Measurements from ENCODE around the gene C19orf73.
"Not testable (repeated sequence)": the region's sequence is repeated elsewhere in the genome, so short reads cannot be mapped to it uniquely, and the experiment has no call there.

C19orf73 gene

DNA sequence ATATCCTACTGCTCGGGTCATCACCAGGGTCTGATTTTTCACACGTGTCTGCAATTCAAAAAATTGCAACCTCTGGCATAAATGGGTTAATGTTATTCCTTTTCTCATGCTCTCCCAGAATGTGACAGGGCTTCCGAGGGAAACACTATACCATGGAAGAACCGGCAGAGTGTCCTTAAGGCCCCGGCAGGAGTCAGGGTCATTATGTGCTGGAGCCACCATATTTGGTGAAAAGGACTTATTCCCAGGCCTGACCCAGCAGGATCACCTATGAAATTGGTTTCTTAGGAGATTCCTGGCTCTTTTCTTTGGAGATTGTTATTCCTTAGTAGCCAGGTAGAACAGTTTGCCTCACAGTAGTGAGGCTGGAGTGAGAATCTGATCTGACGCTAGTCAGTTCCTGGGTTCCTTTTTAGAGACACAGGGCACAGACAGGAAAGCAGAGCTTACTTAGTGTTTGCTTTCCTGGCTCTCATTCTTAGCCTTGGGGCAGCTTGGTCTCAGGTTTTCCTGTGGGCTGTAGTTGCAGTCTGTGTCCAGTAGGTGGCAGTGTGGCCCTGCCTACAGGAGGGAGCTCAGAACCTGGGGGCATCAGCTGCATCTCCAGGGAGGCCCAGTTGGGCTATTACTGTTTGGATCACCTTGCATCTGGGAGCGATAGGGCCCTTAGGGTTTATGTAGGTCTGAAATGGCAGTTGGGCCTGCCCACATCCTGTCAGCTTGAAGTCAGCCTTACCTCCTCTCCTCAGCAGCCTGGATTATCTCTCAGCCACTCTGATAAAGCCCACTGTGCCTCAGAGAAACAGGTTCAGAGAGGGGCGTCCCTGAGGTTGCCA is 21.3 kb downstream of the C19orf73 start:
- DNase-seq: no peak

DNA sequence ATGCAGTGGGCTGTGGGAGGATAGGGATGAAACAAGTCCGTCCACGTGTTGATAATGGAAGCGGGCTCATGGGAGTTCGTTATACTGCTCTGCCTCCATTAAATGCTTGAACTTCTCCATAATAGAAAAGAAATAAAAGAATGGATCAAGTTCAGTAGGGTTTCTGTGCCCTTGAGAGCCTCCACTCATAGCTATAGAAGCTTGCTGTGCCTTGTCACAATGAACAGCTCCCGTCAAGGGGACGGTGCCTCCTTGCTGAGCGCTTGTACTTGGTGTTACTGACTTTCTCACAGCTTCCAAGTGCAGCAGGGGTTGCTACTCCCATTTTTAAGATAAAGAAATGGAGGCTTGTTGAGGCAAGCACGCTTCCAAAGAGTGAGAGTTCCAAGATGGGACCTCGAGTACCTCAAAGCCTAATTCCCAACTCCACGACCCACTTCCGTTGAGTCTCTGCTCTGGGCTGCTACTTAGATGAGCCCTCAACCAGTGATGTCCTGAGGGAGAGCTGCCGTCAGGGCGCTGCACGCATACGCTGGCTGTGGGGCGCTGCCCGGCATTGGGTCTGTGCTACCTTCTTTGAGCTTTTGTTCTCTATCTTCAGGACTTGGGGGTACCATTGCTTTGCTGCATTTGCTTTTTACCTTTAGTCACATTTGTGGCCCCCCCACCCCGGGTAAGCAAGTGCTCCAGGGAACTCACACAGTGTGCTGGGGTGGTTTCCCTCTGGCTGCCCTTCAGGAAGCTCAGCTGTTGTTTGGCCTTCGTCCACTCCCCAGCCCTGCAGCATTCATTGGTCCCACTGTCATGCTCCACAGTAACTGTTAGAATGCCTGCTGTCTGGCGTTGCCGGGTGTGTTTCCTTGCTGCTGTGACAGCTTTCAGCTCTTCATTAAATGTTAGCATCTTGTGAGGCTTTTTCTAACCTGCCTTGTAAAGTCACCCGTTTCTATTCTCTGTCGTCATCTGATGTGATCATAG is 24.1 kb downstream of the C19orf73 start:
- DNase-seq: no peak

GRCh38 chr19:49092686-49093085 is 26.3 kb downstream of the C19orf73 start:
- DNase-seq: no peak

DNA sequence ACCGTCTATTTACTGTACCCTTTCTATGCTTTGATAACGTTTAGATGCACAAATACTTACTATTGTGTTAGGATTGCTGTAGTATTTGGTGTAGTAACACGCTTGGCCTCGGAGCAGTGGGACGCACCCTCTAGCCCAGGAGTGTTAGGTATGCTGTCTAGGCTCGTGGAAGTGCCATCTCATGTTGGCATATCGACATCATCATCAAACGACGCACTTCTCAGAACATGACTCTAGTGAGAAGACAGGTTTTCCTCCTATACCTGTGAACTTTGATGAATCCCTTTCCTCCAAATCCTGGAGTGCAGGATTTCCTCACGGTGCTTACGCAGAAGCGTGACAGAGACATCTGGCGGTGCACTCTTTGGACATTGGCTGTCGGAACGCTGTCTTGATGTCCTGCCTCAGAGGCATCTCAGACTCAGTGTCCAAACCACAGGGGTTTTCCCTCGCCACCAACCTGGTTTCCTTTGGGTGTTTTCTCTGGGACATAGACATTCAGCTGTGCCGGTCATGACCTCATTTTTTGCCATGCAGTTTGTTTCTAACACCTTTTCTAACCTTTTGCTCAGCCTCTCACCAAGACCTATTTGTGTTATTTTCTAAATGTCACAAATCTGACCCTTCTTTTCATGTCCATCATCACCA is 27.4 kb downstream of the C19orf73 start:
- DNase-seq: no peak

DNA sequence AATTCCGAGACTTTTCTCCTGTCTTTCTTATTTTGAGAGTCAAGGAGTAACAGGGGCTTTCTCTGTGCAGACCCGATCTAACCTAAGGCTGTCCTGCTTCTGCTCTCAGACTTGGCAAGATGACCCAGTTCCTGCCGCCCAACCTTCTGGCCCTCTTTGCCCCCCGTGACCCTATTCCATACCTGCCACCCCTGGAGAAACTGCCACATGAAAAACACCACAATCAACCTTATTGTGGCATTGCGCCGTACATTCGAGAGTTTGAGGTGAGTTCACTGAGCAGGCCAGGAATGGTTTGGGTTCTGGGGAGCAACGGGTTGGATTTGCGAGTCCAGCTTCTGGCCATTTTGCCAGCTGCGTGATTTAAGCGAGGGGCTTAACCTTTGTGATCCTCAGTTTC is 32.6 kb downstream of the C19orf73 start:
- no peak for DNase-seq

DNA sequence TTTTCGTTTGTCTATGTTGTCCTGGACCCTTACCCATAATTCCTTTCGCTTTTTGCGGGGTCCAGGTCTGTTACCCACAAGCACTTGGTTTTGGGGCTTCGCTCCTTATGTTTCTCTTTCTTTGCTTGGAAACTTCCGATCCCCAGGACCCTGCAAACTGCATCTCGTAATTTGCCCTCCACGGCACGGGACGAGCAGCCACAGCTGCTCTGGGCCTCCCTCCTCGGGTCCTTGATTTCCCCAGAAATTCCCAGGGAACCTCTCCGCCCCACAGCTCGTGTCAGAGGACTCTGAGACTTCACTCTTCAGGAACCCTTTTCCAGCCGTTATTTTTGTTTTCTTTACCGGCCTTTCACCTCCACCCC is 33.1 kb downstream of the C19orf73 start:
- no peak for DNase-seq

DNA sequence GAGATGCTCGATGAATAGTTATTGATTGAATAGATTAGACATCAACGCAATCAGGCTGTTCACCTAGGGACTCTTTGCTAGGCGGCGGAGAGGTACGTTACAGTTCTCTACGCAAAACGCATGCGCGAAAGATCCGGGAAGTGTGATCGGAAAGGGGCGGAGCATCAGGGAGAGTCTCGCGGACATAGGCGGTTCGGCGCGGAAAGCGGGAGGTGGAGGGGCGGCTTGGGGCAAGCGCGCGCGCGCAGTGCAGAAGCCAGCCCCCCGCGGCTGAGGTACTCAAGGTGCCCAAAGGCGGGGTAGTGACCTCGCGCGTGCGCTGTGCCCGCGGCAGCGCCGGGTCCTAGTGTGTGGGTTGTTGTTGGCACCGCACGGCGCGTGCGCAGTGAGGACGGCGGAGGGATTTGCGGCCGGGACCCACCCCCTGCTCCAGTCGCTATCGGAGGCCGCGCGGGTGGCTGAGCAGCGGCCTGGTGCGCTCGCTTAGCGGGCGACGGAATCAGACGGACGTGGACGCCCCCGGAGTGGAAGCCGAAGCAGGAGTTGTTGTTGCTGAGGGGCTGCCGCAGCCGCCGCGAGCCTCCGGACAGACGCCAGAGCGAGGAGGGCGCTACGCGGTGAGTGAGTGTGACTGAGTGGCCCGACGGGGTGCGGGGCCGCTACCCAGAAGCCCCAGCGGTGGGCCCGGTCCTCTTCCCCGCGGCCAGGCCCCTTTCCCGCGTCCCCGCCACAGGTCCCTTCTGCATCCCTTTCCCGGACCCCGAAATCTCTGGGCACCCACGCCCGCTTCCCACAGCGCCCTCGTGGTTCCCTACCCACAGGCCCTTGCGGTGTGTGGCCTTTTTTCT is 33.7 kb downstream of the C19orf73 start, which contains the start of gene SNRNP70:
TSS of gene SNRNP70 (plus strand) at position 432 of the 848 bp plus-strand sequence. CDS start 964 bp downstream, outside the sequence.
- peak; percentile 80 for DNase-seq

DNA sequence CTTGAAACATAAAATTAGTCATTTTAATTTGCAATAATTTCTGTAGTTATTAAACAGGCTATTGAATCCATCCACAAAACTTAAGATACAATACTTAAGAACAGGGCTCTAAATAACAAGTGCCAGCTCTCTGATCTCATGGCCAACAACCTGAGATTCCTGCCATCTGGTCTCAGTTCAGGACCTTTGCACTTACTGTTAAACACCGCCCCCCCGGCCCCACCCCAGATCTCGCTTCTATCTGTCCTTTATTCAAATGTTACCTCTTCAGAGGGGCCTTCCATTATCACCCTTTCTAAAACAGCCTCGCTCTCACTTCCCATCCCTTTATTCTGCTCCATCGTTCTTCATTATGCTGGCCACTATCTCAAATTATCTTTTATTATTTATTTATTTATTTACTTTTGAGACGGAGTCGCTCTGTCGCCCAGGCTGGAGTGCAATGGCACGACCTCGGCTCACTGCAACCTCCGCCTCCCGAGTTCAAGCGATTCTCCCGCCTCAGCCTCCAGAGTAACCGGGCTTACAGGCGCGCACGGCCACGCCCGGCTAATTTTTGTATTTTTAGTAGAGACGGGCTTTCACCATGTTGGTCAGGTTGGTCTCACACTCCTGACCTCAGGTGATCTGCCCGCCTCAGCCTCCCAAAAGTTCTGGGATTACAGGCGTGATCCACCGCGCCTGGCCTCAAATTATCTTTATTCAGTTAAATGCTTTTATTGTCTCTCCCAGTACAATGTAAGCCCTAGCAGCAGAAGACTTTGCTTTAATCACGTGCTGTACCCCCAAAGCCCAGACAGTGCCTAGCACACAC is 34.5 kb downstream of the C19orf73 start:
- DNase-seq: no peak

DNA sequence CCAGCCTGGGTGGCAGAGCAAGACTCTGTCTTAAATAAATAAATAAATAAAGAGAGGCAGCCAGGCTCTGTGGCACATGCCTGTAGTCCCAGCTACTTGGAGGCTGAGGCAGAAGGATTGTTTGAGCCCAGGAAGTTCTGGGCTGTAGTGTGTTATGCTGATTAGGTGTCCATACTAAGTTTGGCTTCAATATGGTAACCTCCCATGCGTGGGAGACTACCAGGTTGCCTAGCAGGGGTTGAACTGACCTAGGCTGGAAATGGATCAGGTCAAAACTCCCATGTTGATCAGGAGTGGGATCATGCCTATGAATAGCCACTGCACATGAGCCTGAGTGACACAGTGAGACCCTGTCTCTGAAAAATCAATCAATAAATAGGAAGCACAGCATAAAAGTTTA is 37.7 kb downstream of the C19orf73 start:
- DNase-seq: no peak

DNA sequence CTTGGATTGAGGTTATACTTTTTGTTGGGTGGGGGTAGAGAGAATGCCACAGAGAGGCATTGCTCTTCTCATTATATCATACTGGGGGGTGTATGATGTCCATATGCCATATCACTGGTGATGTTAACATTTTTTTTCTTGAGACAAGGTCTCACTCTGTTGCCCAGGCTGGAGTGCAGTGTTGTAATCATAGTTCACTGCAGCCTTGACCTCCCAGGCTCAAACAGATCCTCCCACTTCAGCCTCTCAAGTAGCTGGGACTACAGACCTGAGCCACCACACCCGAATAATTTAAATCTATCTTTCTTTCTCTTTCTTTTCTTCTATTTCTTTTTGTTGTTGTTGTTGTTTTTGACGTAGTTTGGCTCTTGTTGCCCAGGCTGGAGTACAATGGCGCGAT is 38.6 kb downstream of the C19orf73 start:
- DNase-seq: no peak

DNA sequence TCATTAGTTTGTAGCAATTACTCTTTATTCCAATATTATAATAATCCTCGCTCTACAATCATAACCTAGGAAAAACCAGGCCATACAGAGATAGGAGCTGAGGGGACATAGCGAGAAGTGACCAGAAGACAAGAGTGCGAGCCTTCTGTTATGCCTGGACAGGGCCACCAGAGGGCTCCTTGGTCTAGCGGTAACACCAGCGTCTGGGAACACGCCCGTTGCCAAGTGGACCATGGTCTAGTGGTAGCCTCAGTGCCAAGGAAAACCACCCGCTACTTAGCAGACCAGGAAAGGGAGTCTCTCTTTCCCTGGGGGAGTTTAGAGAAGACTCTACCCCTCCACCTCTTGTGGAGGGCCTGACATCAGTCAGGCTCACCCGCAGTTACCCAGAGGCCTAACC is 44.1 kb downstream of the C19orf73 start:
- not testable (repeated sequence) for DNase-seq

DNA sequence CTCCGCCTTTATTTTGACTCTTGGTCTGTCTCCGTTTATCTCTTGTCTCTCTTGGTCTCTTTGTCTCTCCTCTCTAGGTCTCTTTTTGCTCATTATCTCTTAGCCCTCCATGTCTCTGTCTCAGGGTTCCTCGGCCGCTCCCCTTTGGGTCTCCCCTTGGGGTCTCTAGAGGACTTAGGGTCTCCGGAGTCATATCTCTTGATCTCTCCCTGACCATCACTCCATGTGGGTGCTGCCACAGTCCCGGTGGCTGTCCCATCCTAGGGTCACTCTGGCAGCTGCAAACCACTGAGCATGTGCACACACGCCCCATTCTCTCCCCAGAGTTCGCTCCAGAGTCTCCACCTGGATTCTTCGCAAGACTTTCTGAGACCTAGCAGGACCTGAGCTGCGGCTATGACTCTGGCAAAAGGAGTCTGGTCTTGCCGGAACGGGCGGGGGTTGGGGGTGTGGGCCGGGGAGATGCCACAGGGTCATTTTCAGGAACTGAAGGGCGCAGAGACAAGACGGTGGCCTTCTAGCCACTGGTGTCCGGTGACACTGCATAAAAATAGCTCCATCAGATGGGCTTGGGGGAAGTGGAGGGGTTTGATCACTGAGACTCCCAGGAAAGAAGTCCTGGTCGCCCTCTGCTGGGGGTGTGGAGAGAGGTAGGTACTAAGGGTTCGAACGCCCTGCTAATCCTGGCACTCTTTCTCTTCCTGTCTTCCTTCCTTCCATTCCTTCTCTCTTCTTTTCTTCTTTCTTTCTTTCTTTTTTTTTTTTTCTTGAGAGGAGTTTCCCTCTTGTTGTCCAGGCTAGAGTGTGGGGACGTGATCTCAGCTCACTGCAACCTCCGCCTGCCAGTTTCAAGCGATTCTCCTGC is 45.2 kb downstream of the C19orf73 start:
- DNase-seq: no peak

GRCh38 chr19:49071860-49072547 is 46.9 kb downstream of the C19orf73 start:
- DNase-seq: no peak

- DNase-seq: no peak
These were observed 48.5 kb downstream of the C19orf73 start for GRCh38 chr19:49070416-49070815.

GRCh38 chr19:49069026-49069425 is 49.9 kb downstream of the C19orf73 start:
- DNase-seq: no peak
